ENCODE data around the gene KLRF1. TPM values are rescaled to one million over a fixed set of nuclear protein-coding genes. Genes with fewer than 3 reads are reported as not detected.

The KLRF1 gene
- polyA plus RNA-seq, 1 donor from 2014 or later, result not detected

DNA sequence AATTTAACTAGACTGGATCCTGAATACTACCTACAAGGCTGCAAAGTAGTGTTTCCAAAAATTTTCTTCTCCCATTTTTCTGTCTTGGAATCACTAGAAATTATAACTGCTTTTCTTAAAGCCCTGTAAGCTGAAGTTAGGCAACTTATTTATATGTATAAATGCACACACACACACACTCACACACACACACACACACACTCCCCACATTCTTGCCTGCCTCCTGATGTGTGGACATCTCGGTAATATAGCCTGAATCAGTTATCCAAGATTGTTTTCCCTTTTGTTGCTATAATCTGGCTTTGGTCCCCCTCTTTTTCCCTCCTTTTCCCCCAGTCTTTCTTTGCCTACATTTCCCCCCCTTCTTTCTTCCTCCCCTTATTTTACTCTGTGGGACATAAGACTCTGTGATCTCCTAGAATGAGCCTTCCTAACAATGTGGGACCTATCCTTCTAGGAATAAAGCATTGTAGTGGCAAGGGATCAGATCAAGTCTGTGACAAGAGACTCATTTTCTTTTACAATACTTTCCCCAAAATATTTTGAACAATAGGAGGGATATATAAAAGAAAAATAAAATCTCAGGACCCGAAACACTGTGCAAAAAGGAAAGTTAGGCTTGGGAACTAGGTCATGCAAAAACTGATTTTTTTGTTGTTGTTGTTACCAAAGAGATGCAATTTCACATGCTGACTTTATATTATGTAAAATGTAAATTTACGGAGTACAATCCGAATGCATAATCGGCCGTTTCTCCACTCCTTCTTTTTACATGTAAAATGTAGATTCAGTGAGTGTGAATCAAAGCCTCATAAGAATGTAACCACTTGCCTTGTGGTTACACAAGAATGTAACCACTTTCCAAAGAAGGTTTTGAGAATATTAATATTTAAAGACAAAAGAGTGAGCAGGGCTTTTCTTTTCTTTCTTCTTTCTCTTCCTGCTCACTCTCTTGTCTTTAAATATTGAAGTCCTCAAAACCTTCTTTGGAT lies 40.3 kb upstream of the KLRF1 start:
- H3K4me3 ChIP-seq (ENCODE audit: low read length), result no peak overlapping the region
- H3K27ac ChIP-seq (ENCODE audit: low read length), result no peak overlapping the region
- no peak overlapping the region for H3K4me2 ChIP-seq (ENCODE audit: low read length)
- H3K27me3 ChIP-seq (ENCODE audit: insufficient read depth, low read depth, low read length), result no peaks in the 10 kb centered on the region
- no peak for TF ChIP-seq SMC3 (conservative IDR thresholded peaks at IDR 0.05; ENCODE audit: poor library complexity)
- no peak overlapping the region for H2AFZ ChIP-seq (ENCODE audit: low read depth, low read length)
- H4K20me1 ChIP-seq (ENCODE audit: insufficient read depth), result no peaks in the 10 kb centered on the region
- H3K9ac ChIP-seq (ENCODE audit: low read length), result no peak overlapping the region
- no peaks in the 10 kb centered on the region for H3K36me3 ChIP-seq (ENCODE audit: insufficient read depth, low read length)
- H3K9me3 ChIP-seq (ENCODE audit: low read length), result no peaks in the 10 kb centered on the region
- no peaks in the 10 kb centered on the region for H3F3A ChIP-seq (ENCODE audit: insufficient read depth, low read length, poor library complexity, severe bottlenecking)
- H3K79me2 ChIP-seq (replicated peaks; ENCODE audit: insufficient read depth, low read length), result no peaks in the 10 kb centered on the region
- H3K9me2 ChIP-seq (ENCODE audit: insufficient read depth, low read length), result no peaks in the 10 kb centered on the region

DNA sequence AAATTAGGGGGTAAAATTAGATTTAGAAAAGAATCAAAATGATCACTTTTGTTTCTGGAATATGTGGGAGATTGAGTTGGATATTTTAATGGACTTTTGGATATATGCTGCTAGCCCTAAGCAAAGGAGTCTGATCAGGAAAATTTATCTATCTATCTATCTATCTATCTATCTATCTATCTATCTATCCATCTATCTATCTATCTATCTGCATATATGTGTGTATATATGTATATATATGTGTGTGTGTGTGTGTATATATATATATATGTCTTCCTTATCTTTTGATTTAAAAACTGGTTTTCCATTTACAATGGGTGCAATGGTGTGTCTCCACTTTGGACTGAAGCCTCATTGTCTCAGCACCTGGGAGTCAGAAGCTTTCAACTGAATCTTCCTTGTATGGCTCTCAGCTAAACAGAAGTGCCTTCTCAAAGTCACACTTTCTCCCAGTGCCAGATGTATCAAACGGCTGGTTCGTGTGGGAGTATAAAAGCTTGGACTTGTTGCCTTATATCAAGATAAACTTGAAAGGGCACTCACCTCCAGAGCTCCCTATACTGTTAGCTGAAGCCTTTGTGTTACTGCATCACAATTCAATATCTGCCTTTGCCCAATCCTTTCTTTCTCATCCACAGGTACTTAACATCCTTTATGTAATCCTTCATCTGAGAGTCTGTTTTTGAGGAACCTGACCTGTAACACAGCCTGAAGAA lies 34.9 kb upstream of the KLRF1 start:
- Histone ChIP-seq H3K9ac (ENCODE audit: low read length) (no peak overlapping the region), H3K4me3 (ENCODE audit: low read length) (no peak overlapping the region), H4K20me1 (ENCODE audit: insufficient read depth) (no peaks in the 10 kb centered on the region), H3K9me2 (ENCODE audit: insufficient read depth, low read length) (no peaks in the 10 kb centered on the region), H3F3A (ENCODE audit: insufficient read depth, low read length, poor library complexity, severe bottlenecking) (no peaks in the 10 kb centered on the region), H2AFZ (ENCODE audit: low read depth, low read length) (no peak overlapping the region), H3K27ac (ENCODE audit: low read length) (no peak overlapping the region), H3K9me3 (ENCODE audit: low read length) (no peaks in the 10 kb centered on the region), H3K36me3 (ENCODE audit: insufficient read depth, low read length) (no peaks in the 10 kb centered on the region), H3K27me3 (ENCODE audit: insufficient read depth, low read depth, low read length) (no peaks in the 10 kb centered on the region), H3K79me2 (replicated peaks; ENCODE audit: insufficient read depth, low read length) (no peaks in the 10 kb centered on the region), H3K4me2 (ENCODE audit: low read length) (no peak overlapping the region)
- TF ChIP-seq TAF1 (IDR thresholded peaks at IDR 0.05; ENCODE audit: low read depth) (no peak), SMC3 (conservative IDR thresholded peaks at IDR 0.05; ENCODE audit: poor library complexity) (no peak), EZH2 (IDR thresholded peaks at IDR 0.05; ENCODE audit: borderline replicate concordance, insufficient read depth, low read length, poor library complexity, severe bottlenecking) (no peak), MXI1 (conservative IDR thresholded peaks at IDR 0.05; ENCODE audit: poor library complexity, severe bottlenecking) (no peak), POLR2AphosphoS5 (IDR thresholded peaks at IDR 0.05) (no peak), EP300 (conservative IDR thresholded peaks at IDR 0.05; ENCODE audit: poor library complexity, severe bottlenecking) (no peak), RAD21 (conservative IDR thresholded peaks at IDR 0.05) (no peak)
- TF ChIP-seq, protein P1, sequence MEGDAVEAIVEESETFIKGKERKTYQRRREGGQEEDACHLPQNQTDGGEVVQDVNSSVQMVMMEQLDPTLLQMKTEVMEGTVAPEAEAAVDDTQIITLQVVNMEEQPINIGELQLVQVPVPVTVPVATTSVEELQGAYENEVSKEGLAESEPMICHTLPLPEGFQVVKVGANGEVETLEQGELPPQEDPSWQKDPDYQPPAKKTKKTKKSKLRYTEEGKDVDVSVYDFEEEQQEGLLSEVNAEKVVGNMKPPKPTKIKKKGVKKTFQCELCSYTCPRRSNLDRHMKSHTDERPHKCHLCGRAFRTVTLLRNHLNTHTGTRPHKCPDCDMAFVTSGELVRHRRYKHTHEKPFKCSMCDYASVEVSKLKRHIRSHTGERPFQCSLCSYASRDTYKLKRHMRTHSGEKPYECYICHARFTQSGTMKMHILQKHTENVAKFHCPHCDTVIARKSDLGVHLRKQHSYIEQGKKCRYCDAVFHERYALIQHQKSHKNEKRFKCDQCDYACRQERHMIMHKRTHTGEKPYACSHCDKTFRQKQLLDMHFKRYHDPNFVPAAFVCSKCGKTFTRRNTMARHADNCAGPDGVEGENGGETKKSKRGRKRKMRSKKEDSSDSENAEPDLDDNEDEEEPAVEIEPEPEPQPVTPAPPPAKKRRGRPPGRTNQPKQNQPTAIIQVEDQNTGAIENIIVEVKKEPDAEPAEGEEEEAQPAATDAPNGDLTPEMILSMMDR (IDR thresholded peaks at IDR 0.05; ENCODE audit: poor library complexity, severe bottlenecking), result no peak
- TF ChIP-seq, protein P2, sequence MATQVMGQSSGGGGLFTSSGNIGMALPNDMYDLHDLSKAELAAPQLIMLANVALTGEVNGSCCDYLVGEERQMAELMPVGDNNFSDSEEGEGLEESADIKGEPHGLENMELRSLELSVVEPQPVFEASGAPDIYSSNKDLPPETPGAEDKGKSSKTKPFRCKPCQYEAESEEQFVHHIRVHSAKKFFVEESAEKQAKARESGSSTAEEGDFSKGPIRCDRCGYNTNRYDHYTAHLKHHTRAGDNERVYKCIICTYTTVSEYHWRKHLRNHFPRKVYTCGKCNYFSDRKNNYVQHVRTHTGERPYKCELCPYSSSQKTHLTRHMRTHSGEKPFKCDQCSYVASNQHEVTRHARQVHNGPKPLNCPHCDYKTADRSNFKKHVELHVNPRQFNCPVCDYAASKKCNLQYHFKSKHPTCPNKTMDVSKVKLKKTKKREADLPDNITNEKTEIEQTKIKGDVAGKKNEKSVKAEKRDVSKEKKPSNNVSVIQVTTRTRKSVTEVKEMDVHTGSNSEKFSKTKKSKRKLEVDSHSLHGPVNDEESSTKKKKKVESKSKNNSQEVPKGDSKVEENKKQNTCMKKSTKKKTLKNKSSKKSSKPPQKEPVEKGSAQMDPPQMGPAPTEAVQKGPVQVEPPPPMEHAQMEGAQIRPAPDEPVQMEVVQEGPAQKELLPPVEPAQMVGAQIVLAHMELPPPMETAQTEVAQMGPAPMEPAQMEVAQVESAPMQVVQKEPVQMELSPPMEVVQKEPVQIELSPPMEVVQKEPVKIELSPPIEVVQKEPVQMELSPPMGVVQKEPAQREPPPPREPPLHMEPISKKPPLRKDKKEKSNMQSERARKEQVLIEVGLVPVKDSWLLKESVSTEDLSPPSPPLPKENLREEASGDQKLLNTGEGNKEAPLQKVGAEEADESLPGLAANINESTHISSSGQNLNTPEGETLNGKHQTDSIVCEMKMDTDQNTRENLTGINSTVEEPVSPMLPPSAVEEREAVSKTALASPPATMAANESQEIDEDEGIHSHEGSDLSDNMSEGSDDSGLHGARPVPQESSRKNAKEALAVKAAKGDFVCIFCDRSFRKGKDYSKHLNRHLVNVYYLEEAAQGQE (IDR thresholded peaks at IDR 0.05; ENCODE audit: borderline replicate concordance), result no peak

Data from neural cell (in vitro differentiated cells).